ENCODE results near the gene TEX30.

TEX30 gene

DNA sequence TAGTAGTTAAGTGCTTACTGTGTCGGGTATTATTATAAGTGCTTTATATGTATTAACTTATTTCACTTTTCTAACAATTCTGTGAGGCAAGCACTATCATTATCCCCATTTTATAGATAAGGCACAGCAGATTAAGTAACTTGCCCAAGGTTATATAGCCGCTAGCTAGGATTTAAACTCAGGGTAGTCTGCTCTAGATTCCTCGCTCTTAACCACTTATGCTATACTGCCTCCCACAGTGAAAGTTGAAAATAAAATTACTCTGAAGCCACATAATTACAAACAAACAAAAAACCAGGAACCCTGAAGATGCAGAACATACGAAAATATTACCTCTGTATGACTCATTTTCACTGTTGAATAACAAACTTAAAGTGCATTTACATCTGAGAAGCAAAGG is 3.9 kb downstream of the TEX30 start:
- TF ChIP-seq ZFX (IDR thresholded peaks at IDR 0.05; ENCODE audit: borderline replicate concordance) = no peak
- TF ChIP-seq, protein P1, sequence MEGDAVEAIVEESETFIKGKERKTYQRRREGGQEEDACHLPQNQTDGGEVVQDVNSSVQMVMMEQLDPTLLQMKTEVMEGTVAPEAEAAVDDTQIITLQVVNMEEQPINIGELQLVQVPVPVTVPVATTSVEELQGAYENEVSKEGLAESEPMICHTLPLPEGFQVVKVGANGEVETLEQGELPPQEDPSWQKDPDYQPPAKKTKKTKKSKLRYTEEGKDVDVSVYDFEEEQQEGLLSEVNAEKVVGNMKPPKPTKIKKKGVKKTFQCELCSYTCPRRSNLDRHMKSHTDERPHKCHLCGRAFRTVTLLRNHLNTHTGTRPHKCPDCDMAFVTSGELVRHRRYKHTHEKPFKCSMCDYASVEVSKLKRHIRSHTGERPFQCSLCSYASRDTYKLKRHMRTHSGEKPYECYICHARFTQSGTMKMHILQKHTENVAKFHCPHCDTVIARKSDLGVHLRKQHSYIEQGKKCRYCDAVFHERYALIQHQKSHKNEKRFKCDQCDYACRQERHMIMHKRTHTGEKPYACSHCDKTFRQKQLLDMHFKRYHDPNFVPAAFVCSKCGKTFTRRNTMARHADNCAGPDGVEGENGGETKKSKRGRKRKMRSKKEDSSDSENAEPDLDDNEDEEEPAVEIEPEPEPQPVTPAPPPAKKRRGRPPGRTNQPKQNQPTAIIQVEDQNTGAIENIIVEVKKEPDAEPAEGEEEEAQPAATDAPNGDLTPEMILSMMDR (IDR thresholded peaks at IDR 0.05) = no peak
- no peak overlapping the region for H3K27ac ChIP-seq

DNA sequence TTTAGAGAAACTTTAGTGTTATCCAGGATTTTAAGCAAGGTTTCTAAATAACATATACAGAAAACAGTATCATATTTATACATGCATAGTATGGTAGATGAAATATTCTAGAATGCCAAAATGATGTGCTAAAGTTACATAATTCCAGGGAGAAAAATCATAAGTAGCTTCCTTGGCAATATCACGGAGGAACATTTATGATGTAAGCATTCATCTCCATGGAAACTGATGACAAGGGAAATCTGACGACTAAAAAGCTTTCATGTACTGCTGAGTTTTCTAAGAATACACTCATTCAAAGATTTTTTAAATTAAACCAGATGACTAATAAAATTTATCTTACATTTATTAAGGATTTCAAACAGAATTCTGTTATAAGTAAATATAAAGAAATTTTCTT is 4.7 kb downstream of the TEX30 start:
- no peak for TF ChIP-seq ZFX (IDR thresholded peaks at IDR 0.05; ENCODE audit: borderline replicate concordance)
- TF ChIP-seq, protein P1 (IDR thresholded peaks at IDR 0.05) = no peak
- H3K27ac ChIP-seq = no peak overlapping the region

DNA sequence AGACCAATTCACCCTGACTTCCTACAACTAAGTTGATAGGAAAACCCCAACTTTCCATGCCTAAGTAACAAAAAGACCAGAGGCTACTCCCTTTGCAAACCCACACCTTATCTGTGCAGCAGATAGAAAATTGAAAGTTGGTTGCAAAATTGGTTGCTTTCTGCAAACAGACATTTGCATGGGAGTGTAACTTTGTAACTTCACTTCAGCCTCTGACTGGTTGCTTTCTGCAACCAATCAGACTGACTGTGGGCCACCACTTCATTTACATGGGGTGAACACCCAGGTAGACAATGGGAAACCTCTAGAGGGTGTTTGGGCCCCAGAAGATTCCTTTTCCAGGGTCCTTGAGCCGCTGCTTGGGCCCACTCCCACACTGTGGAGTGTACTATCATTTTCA is 9.8 kb downstream of the TEX30 start:
- no peak overlapping the region for H3K27ac ChIP-seq
- TF ChIP-seq, protein P1 (IDR thresholded peaks at IDR 0.05) = no peak
- TF ChIP-seq ZFX (IDR thresholded peaks at IDR 0.05; ENCODE audit: borderline replicate concordance) = no peak

DNA sequence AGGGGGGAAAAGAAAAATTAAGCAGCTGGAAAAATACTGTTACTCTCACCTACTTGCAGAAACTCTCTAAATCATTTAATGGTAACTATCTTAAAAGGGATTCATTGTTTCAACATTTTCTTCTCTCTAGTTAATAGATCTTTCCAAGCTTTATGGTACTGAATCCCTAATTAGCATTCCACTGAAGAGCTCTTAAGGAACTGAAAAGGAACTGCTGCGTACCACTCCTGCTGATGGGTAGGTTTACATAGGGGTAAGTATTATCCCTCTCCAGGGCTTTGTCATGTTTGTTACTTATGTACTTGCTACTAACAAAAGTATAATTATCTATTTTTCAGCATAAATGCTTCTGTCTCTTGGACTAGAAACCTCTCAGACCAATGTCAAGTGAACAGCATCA is 12.5 kb downstream of the TEX30 start:
- no peak overlapping the region for H3K27ac ChIP-seq
- TF ChIP-seq ZFX (IDR thresholded peaks at IDR 0.05; ENCODE audit: borderline replicate concordance) = no peak
- TF ChIP-seq, protein P1 (IDR thresholded peaks at IDR 0.05) = no peak

DNA sequence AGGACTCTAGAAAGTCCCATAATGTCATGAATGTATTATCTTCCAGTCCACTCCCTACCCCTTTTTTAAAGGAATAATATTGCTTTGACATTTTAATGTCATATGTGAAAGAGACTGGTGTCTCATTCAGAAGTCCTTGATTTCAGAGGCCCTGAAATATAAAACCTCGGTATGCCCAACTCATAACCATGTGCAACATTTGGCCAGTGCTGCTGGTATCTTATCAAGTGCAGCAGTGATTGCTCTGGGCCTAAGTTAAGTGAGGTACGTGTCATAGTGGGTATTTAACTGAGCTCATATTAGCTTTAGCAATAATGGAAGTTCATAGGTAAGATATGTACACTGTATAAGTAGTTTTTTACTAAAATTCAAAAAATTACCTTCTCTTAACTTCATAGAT is 14.7 kb downstream of the TEX30 start:
- TF ChIP-seq ZFX (IDR thresholded peaks at IDR 0.05; ENCODE audit: borderline replicate concordance) = no peak
- TF ChIP-seq, protein P1 (IDR thresholded peaks at IDR 0.05) = no peak
- no peak overlapping the region for H3K27ac ChIP-seq

DNA sequence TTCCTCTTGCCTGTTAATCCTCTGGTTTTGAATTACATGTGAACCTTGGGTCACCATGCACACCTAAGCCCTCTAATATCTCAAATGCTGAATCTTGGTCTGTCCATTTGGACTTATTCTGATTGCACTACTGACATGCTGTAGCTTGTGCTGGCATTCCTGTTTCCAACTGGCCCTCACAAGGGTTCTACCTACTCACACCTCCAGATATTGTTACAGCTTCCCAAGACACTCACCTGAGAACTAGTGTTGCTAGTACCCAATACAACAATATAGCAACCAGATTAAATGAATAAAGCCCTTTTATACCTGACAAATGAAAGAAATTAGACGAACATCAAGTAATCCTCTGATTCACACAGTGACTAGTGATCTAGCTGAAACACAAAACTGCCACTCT is 16.6 kb downstream of the TEX30 start:
- H3K27ac ChIP-seq = no peak overlapping the region
- TF ChIP-seq, protein P1 (IDR thresholded peaks at IDR 0.05) = no peak
- no peak for TF ChIP-seq ZFX (IDR thresholded peaks at IDR 0.05; ENCODE audit: borderline replicate concordance)

DNA sequence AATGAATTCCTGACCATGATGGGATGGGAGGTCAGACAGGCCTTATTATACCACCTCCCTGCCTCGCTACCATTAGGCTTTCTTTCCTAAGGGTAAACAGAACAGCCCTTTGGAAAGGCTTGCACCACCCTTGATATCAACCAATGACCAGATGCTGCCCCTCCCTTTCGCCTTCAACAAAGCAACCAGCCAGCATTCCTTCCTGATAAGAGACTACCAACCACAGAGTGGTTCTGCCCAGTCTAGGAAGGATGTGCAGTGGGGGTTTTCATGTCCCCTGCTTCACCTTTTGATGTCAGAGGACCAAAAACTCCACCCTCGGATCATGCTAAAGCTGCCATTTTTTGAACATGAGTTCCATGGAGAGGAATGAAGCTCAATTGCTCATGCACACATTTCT is 21.7 kb downstream of the TEX30 start:
- no peak overlapping the region for H3K27ac ChIP-seq
- no peak for TF ChIP-seq ZFX (IDR thresholded peaks at IDR 0.05; ENCODE audit: borderline replicate concordance)
- TF ChIP-seq, protein P1 (IDR thresholded peaks at IDR 0.05) = no peak

All from 22Rv1 (cell line).